ENCODE results near the gene UCN3.
"Not testable (repeated sequence)": the region's sequence is repeated elsewhere in the genome, so short reads cannot be mapped to it uniquely, and the experiment has no call there.

UCN3 gene

GRCh38 chr10:5395168-5395567 lies 30.4 kb downstream of the UCN3 start:
- Histone ChIP-seq H3K9ac (ENCODE audit: low read depth, low read length) (no peak overlapping the region), H3K4me1 (ENCODE audit: insufficient read depth, low read length) (no peaks in the 10 kb centered on the region), H3K36me3 (ENCODE audit: insufficient read depth, low read depth, low read length) (no peaks in the 10 kb centered on the region), H3K4me3 (ENCODE audit: low read length) (no peak overlapping the region), H3K9me3 (ENCODE audit: insufficient read depth, low read depth, low read length) (peaks cover 31% of the 10 kb centered on the region), H3K27me3 (ENCODE audit: insufficient read depth, low read length) (no peaks in the 10 kb centered on the region), H3K27ac (ENCODE audit: low read length) (no peak overlapping the region)

GRCh38 chr10:5396556-5397300 lies 32.0 kb downstream of the UCN3 start:
- H3K27ac ChIP-seq (ENCODE audit: low read length): no peak overlapping the region
- H3K9me3 ChIP-seq (ENCODE audit: insufficient read depth, low read depth, low read length): peaks cover 15% of the 10 kb centered on the region
- no peaks in the 10 kb centered on the region for H3K36me3 ChIP-seq (ENCODE audit: insufficient read depth, low read depth, low read length)
- H3K4me1 ChIP-seq (ENCODE audit: insufficient read depth, low read length): no peaks in the 10 kb centered on the region
- no peaks in the 10 kb centered on the region for H3K27me3 ChIP-seq (ENCODE audit: insufficient read depth, low read length)
- no peak overlapping the region for H3K4me3 ChIP-seq (ENCODE audit: low read length)
- no peak overlapping the region for H3K9ac ChIP-seq (ENCODE audit: low read depth, low read length)

GRCh38 chr10:5399332-5399731 lies 34.6 kb downstream of the UCN3 start:
- H3K9ac ChIP-seq (ENCODE audit: low read depth, low read length): no peak overlapping the region
- H3K27me3 ChIP-seq (ENCODE audit: insufficient read depth, low read length): no peaks in the 10 kb centered on the region
- no peaks in the 10 kb centered on the region for H3K9me3 ChIP-seq (ENCODE audit: insufficient read depth, low read depth, low read length)
- H3K27ac ChIP-seq (ENCODE audit: low read length): no peak overlapping the region
- H3K4me3 ChIP-seq (ENCODE audit: low read length): no peak overlapping the region
- H3K36me3 ChIP-seq (ENCODE audit: insufficient read depth, low read depth, low read length): no peaks in the 10 kb centered on the region
- H3K4me1 ChIP-seq (ENCODE audit: insufficient read depth, low read length): no peaks in the 10 kb centered on the region

GRCh38 chr10:5400468-5401240 lies 35.9 kb downstream of the UCN3 start:
- Histone ChIP-seq H3K36me3 (ENCODE audit: insufficient read depth, low read depth, low read length) (no peaks in the 10 kb centered on the region), H3K27me3 (ENCODE audit: insufficient read depth, low read length) (no peaks in the 10 kb centered on the region), H3K9ac (ENCODE audit: low read depth, low read length) (no peak overlapping the region), H3K4me1 (ENCODE audit: insufficient read depth, low read length) (no peaks in the 10 kb centered on the region), H3K27ac (ENCODE audit: low read length) (no peak overlapping the region), H3K4me3 (ENCODE audit: low read length) (no peak overlapping the region), H3K9me3 (ENCODE audit: insufficient read depth, low read depth, low read length) (no peaks in the 10 kb centered on the region)

- no peak overlapping the region for H3K9ac ChIP-seq (ENCODE audit: low read depth, low read length)
These were observed 38.0 kb downstream of the UCN3 start for GRCh38 chr10:5402798-5403197.

GRCh38 chr10:5404208-5405041 lies 39.7 kb downstream of the UCN3 start, which contains the start of gene TUBAL3:
TUBAL3 (minus strand) TSS chr10:5404828; CDS start chr10:5404792, 36 bp downstream.
- no peaks in the 10 kb centered on the region for H3K27me3 ChIP-seq (ENCODE audit: insufficient read depth, low read length)
- no peaks in the 10 kb centered on the region for H3K36me3 ChIP-seq (ENCODE audit: insufficient read depth, low read depth, low read length)
- no peaks in the 10 kb centered on the region for H3K4me1 ChIP-seq (ENCODE audit: insufficient read depth, low read length)
- H3K4me3 ChIP-seq (ENCODE audit: low read length): no peak within 1 kb of the TSS
- peaks cover 14% of the 10 kb centered on the region; the same call in 1 of the 2 replicates for H3K9me3 ChIP-seq (ENCODE audit: insufficient read depth, low read depth, low read length)
- no peak within 1 kb of the TSS for H3K27ac ChIP-seq (ENCODE audit: low read length)
- H3K9ac ChIP-seq (ENCODE audit: low read depth, low read length): no peak within 1 kb of the TSS

More at GRCh38 chr10:5402798-5403197, 38.0 kb downstream of the UCN3 start:
- Histone ChIP-seq H3K27ac (ENCODE audit: low read length) (no peak overlapping the region), H3K9me3 (ENCODE audit: insufficient read depth, low read depth, low read length) (peaks cover 14% of the 10 kb centered on the region; the same call in 1 of the 2 replicates), H3K4me3 (ENCODE audit: low read length) (no peak overlapping the region), H3K4me1 (ENCODE audit: insufficient read depth, low read length) (no peaks in the 10 kb centered on the region), H3K36me3 (ENCODE audit: insufficient read depth, low read depth, low read length) (no peaks in the 10 kb centered on the region), H3K27me3 (ENCODE audit: insufficient read depth, low read length) (no peaks in the 10 kb centered on the region)

- no peak overlapping the region for H3K27ac ChIP-seq (ENCODE audit: low read length)
- no peak overlapping the region for H3K9ac ChIP-seq (ENCODE audit: low read depth, low read length)
These were observed 42.2 kb downstream of the UCN3 start for GRCh38 chr10:5406918-5407317.

GRCh38 chr10:5410787-5411186 lies 46.0 kb downstream of the UCN3 start:
- H3K4me1 ChIP-seq (ENCODE audit: insufficient read depth, low read length): peaks cover 16% of the 10 kb centered on the region
- H3K9ac ChIP-seq (ENCODE audit: low read depth, low read length); H3K36me3 ChIP-seq (ENCODE audit: insufficient read depth, low read depth, low read length); H3K27me3 ChIP-seq (ENCODE audit: insufficient read depth, low read length); H3K27ac ChIP-seq (ENCODE audit: low read length); H3K4me3 ChIP-seq (ENCODE audit: low read length): not testable (repeated sequence)
- peaks cover 14% of the 10 kb centered on the region; the same call in 1 of the 2 replicates for H3K9me3 ChIP-seq (ENCODE audit: insufficient read depth, low read depth, low read length)

More at GRCh38 chr10:5406918-5407317, 42.2 kb downstream of the UCN3 start:
- H3K9me3 ChIP-seq (ENCODE audit: insufficient read depth, low read depth, low read length): peaks cover 14% of the 10 kb centered on the region; the same call in 1 of the 2 replicates
- H3K4me1 ChIP-seq (ENCODE audit: insufficient read depth, low read length): no peaks in the 10 kb centered on the region; the same call in 1 of the 2 replicates
- no peaks in the 10 kb centered on the region for H3K36me3 ChIP-seq (ENCODE audit: insufficient read depth, low read depth, low read length)
- no peaks in the 10 kb centered on the region for H3K27me3 ChIP-seq (ENCODE audit: insufficient read depth, low read length)
- H3K4me3 ChIP-seq (ENCODE audit: low read length): no peak overlapping the region

- Histone ChIP-seq H3K9ac (ENCODE audit: low read depth, low read length) (peak overlapping the region; percentile 77; the same call in 1 of the 2 replicates), H3K36me3 (ENCODE audit: insufficient read depth, low read depth, low read length) (no peaks in the 10 kb centered on the region), H3K9me3 (ENCODE audit: insufficient read depth, low read depth, low read length) (peaks cover 4% of the 10 kb centered on the region; the same call in 1 of the 2 replicates), H3K27ac (ENCODE audit: low read length) (no peak overlapping the region), H3K27me3 (ENCODE audit: insufficient read depth, low read length) (no peaks in the 10 kb centered on the region), H3K4me1 (ENCODE audit: insufficient read depth, low read length) (peaks cover 25% of the 10 kb centered on the region), H3K4me3 (ENCODE audit: low read length) (peak overlapping the region; percentile 76; the same call in 1 of the 2 replicates)
These were observed 47.1 kb downstream of the UCN3 start for GRCh38 chr10:5411941-5412276.

- Histone ChIP-seq H3K27me3 (ENCODE audit: insufficient read depth, low read length) (no peaks in the 10 kb centered on the region), H3K4me1 (ENCODE audit: insufficient read depth, low read length) (peaks cover 27% of the 10 kb centered on the region), H3K36me3 (ENCODE audit: insufficient read depth, low read depth, low read length) (no peaks in the 10 kb centered on the region), H3K27ac (ENCODE audit: low read length) (no peak within 1 kb of the TSS), H3K9me3 (ENCODE audit: insufficient read depth, low read depth, low read length) (no peaks in the 10 kb centered on the region), H3K4me3 (ENCODE audit: low read length) (peak within 1 kb of the TSS; percentile 95), H3K9ac (ENCODE audit: low read depth, low read length) (peak within 1 kb of the TSS; percentile 79; the same call in 1 of the 2 replicates)
These were observed 47.6 kb downstream of the UCN3 start, which contains the start of gene NET1 for GRCh38 chr10:5412277-5412941. NET1 (plus strand) TSS chr10:5412557; CDS start chr10:5412693, 136 bp downstream.

Measured in iPS-20b (cell line).